HepG2 (cell line): Measurements from ENCODE around the gene CRAMP1. TPM values are rescaled to one million over a fixed set of nuclear protein-coding genes. Genes with fewer than 3 reads are reported as not detected.
A peak's percentile ranks its signal among the peaks of the same experiment; 100 is the strongest.

Experiments used
- EP300 ChIP-seq, 3 experiments: sonication (generic) in 1 of 3; formaldehyde crosslinking in 1 of 3; IDR thresholded peaks; 2 replicates each; pipeline versions ENCODE4 v1.5.1 to v1.6.1; 2011 to 2020; ENCODE audit warnings: low read depth in 2 of 3, low read length in 2 of 3, borderline replicate concordance in 1 of 3, improper control_type of control experiment in 1 of 3, mild to moderate bottlenecking in 1 of 3, missing genetic modification reagents in 1 of 3, moderate library complexity in 1 of 3
- FOXO4 ChIP-seq: sonication (generic); formaldehyde crosslinking; conservative IDR thresholded peaks from 2 replicates; pipeline ENCODE4 v1.8.1; 2023; ENCODE audit warnings: missing genetic modification reagents
- MTF2 ChIP-seq: sonication (generic); formaldehyde crosslinking; IDR thresholded peaks from 2 replicates; pipeline ENCODE4 v1.5.0; 2020; ENCODE audit warnings: missing genetic modification reagents, borderline replicate concordance
- NFKBIZ ChIP-seq: IDR thresholded peaks from 2 replicates; pipeline ENCODE4 v1.6.1; 2018; ENCODE audit warnings: missing genetic modification reagents, missing compliant biosample characterization
- RXRB ChIP-seq: IDR thresholded peaks from 2 replicates; pipeline ENCODE4 v1.6.1; 2016; ENCODE audit warnings: borderline replicate concordance, missing genetic modification reagents, missing compliant biosample characterization
- SP5 ChIP-seq: IDR thresholded peaks from 2 replicates; pipeline ENCODE4 v1.6.1; 2016; ENCODE audit warnings: low read depth, borderline replicate concordance
- STAG1 ChIP-seq: sonication (generic); formaldehyde crosslinking; IDR thresholded peaks from 2 replicates; pipeline ENCODE4 v1.4.0; 2020; ENCODE audit warnings: missing genetic modification reagents
- TAF1 ChIP-seq: sonication (generic); formaldehyde crosslinking; IDR thresholded peaks from 2 replicates; pipeline ENCODE4 v1.4.0; 2020; ENCODE audit warnings: missing genetic modification reagents
- THAP9 ChIP-seq: sonication (generic); formaldehyde crosslinking; IDR thresholded peaks from 2 replicates; pipeline ENCODE4; 2020; ENCODE audit warnings: missing genetic modification reagents, mild to moderate bottlenecking, borderline replicate concordance
- YEATS4 ChIP-seq: sonication (generic); formaldehyde crosslinking; IDR thresholded peaks from 2 replicates; pipeline ENCODE4 v1.4.0; 2020; ENCODE audit warnings: missing genetic modification reagents, borderline replicate concordance
- ZNF136 ChIP-seq: sonication (generic); formaldehyde crosslinking; IDR thresholded peaks from 2 replicates; pipeline ENCODE4 v1.8.1; 2022; ENCODE audit warnings: low read depth, mild to moderate bottlenecking, moderate library complexity, missing genetic modification reagents
- ZNF30 ChIP-seq: sonication (generic); formaldehyde crosslinking; IDR thresholded peaks from 2 replicates; pipeline ENCODE4 v1.5.0; 2020; ENCODE audit warnings: mild to moderate bottlenecking, missing genetic modification reagents
- ZNF484 ChIP-seq: sonication (generic); formaldehyde crosslinking; IDR thresholded peaks from 2 replicates; pipeline ENCODE4 v1.5.1; 2020; ENCODE audit warnings: mild to moderate bottlenecking, low read depth, missing genetic modification reagents, borderline replicate concordance
- ZNF530 ChIP-seq: sonication (generic); formaldehyde crosslinking; IDR thresholded peaks from 2 replicates; pipeline ENCODE4 v1.5.0; 2020; ENCODE audit warnings: low read depth, mild to moderate bottlenecking, missing genetic modification reagents
- ZNF563 ChIP-seq: sonication (generic); formaldehyde crosslinking; IDR thresholded peaks from 2 replicates; pipeline ENCODE4 v1.8.0; 2022; ENCODE audit warnings: mild to moderate bottlenecking, moderate library complexity, missing genetic modification reagents
- ZNF614 ChIP-seq: IDR thresholded peaks from 2 replicates; pipeline ENCODE4 v1.6.1; 2018; ENCODE audit warnings: missing biosample characterization, missing genetic modification reagents, inconsistent platforms, borderline replicate concordance
- ZNF652 ChIP-seq: IDR thresholded peaks from 2 replicates; pipeline ENCODE4 v1.6.1; 2016; ENCODE audit warnings: low read depth, borderline replicate concordance
- ZNF674 ChIP-seq: sonication (generic); formaldehyde crosslinking; IDR thresholded peaks from 2 replicates; pipeline ENCODE4 v1.5.0; 2020; ENCODE audit warnings: low read depth, mild to moderate bottlenecking, missing genetic modification reagents
- polyA plus RNA-seq, 8 experiments: library from polyadenylated mRNA; depleted of rRNA in 3 of 8; stranded (reverse) in 7 of 8; unstranded in 1 of 8; fragments of >200 nt; fragmentation: Illumina TruSeq in 4 of 8; extraction: Trizol in 4 of 8; gene quantifications; 2 replicates each; pipeline versions ENCODE4 v1.2.1 to v1.2.3, GENCODE V29; 2011 to 2016; ENCODE audit warnings: low read depth in 4 of 8, missing spikeins in 1 of 8, mixed read lengths in 1 of 8; ENCODE audit not compliant: insufficient read depth in 1 of 8
- total RNA-seq, 5 experiments: library from RNA; depleted of rRNA; stranded (reverse); fragments of >200 nt; fragmentation: Illumina TruSeq; extraction: Trizol; gene quantifications; 2 replicates each; pipeline ENCODE4 v1.2.3, GENCODE V29; 2016; ENCODE audit warnings: low read depth in 1 of 5
- TF ChIP-seq, protein P1 (sequence below): sonication (generic); formaldehyde crosslinking; IDR thresholded peaks from 2 replicates; pipeline ENCODE4 v1.5.0; 2020; ENCODE audit warnings: missing genetic modification reagents
- TF ChIP-seq, protein P2 (sequence below): sonication (generic); formaldehyde crosslinking; IDR thresholded peaks from 2 replicates; pipeline ENCODE4 v1.5.0; 2020; ENCODE audit warnings: missing genetic modification reagents
- TF ChIP-seq, protein P3 (sequence below): IDR thresholded peaks from 2 replicates; pipeline ENCODE4 v1.6.1; 2016; ENCODE audit warnings: missing compliant biosample characterization, missing genetic modification reagents, borderline replicate concordance

CRAMP1 gene
- total and polyA plus RNA-seq, 2 of the 13 experiments (the other 11 are each of a cell fraction or from before 2014, with no cell fraction given): 6.8 to 9.7 TPM

- peak in 1 of 2 experiments; percentile 42; a peak in 2 of 4 replicates for TF ChIP-seq EP300 (IDR thresholded peaks at IDR 0.05; ENCODE audit: low read depth in 2 of 2, low read length in 2 of 2)
- TF ChIP-seq EP300 (CRISPR knock-in tag; IDR thresholded peaks at IDR 0.05; ENCODE audit: borderline replicate concordance): no peak
- TF ChIP-seq NFKBIZ (CRISPR knock-in tag): no peak
- TF ChIP-seq ZNF652 (CRISPR knock-in tag): no peak
- TF ChIP-seq, protein P1, sequence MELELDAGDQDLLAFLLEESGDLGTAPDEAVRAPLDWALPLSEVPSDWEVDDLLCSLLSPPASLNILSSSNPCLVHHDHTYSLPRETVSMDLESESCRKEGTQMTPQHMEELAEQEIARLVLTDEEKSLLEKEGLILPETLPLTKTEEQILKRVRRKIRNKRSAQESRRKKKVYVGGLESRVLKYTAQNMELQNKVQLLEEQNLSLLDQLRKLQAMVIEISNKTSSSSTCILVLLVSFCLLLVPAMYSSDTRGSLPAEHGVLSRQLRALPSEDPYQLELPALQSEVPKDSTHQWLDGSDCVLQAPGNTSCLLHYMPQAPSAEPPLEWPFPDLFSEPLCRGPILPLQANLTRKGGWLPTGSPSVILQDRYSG (CRISPR knock-in tag): peak; percentile 87; the same call in 1 of the 2 replicates
- TF ChIP-seq ZNF484 (CRISPR knock-in tag): no peak
- no peak for TF ChIP-seq ZNF674
- no peak for TF ChIP-seq MTF2 (CRISPR knock-in tag)
- TF ChIP-seq YEATS4: peak; percentile 84
- TF ChIP-seq, protein P2, sequence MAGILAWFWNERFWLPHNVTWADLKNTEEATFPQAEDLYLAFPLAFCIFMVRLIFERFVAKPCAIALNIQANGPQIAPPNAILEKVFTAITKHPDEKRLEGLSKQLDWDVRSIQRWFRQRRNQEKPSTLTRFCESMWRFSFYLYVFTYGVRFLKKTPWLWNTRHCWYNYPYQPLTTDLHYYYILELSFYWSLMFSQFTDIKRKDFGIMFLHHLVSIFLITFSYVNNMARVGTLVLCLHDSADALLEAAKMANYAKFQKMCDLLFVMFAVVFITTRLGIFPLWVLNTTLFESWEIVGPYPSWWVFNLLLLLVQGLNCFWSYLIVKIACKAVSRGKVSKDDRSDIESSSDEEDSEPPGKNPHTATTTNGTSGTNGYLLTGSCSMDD (CRISPR knock-in tag): 0 out of 2 replicates have a peak, but pooled peaks have one; percentile 45
- TF ChIP-seq ZNF563 (CRISPR knock-in tag): 0 out of 2 replicates have a peak, but pooled peaks have one; percentile 78
- no peak; the same call in 1 of the 2 replicates for TF ChIP-seq STAG1 (CRISPR knock-in tag)
- TF ChIP-seq ZNF530 (CRISPR knock-in tag): no peak
- no peak for TF ChIP-seq FOXO4 (CRISPR knock-in tag)
- no peak for TF ChIP-seq ZNF30 (CRISPR knock-in tag)
- TF ChIP-seq, protein P3, sequence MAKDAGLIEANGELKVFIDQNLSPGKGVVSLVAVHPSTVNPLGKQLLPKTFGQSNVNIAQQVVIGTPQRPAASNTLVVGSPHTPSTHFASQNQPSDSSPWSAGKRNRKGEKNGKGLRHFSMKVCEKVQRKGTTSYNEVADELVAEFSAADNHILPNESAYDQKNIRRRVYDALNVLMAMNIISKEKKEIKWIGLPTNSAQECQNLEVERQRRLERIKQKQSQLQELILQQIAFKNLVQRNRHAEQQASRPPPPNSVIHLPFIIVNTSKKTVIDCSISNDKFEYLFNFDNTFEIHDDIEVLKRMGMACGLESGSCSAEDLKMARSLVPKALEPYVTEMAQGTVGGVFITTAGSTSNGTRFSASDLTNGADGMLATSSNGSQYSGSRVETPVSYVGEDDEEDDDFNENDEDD (CRISPR knock-in tag): peak; percentile 77
- TF ChIP-seq RXRB (CRISPR knock-in tag): no peak; the same call in 1 of the 2 replicates
- peak; percentile 67 for TF ChIP-seq TAF1 (CRISPR knock-in tag)
- TF ChIP-seq ZNF136 (CRISPR knock-in tag): no peak
- 0 out of 2 replicates have a peak, but pooled peaks have one; percentile 36 for TF ChIP-seq SP5 (CRISPR knock-in tag)
- peak; percentile 19; the same call in 1 of the 2 replicates for TF ChIP-seq THAP9 (CRISPR knock-in tag)
- TF ChIP-seq ZNF614 (CRISPR knock-in tag): no peak; the same call in 1 of the 2 replicates
Measured at GRCh38 chr16:1705688-1706385, 93.7 kb downstream of the CRAMP1 start, which contains the start of gene MAPK8IP3 (continued).
